ENCODE measurements around the gene ISM2. TPM values are rescaled to one million over a fixed set of nuclear protein-coding genes. Genes with fewer than 3 reads are reported as not detected.

Gene ISM2
- total RNA-seq, 3 donors from 2014 or later: 0.10 to 0.98 TPM; not detected in 1

GRCh38 chr14:77526266-77526665 is 27.6 kb upstream of the ISM2 start:
- ATAC-seq: no peak
- Histone ChIP-seq H3K9me3 (no peaks in the 10 kb centered on the region), H3K36me3 (ENCODE audit: low read depth) (no peaks in the 10 kb centered on the region), H3K4me1 (ENCODE audit: low read depth) (no peaks in the 10 kb centered on the region), H3K4me3 (no peak overlapping the region)
- intact Hi-C loops (cut with DNase I, micrococcal nuclease): no loop called here
- DNase-seq: no peak
- no peak for TF ChIP-seq CTCF (IDR thresholded peaks at IDR 0.05)

GRCh38 chr14:77524536-77524935 is 25.9 kb upstream of the ISM2 start:
- no peak overlapping the region for H3K4me3 ChIP-seq
- ATAC-seq (no peak), DNase-seq (no peak)
- no peak for TF ChIP-seq CTCF (IDR thresholded peaks at IDR 0.05)
- intact Hi-C loops (cut with DNase I, micrococcal nuclease): no loop called here
- no peaks in the 10 kb centered on the region for H3K4me1 ChIP-seq (ENCODE audit: low read depth)
- H3K36me3 ChIP-seq (ENCODE audit: low read depth): no peaks in the 10 kb centered on the region
- H3K9me3 ChIP-seq: no peaks in the 10 kb centered on the region

GRCh38 chr14:77523109-77523508 is 24.5 kb upstream of the ISM2 start:
- ATAC-seq (no peak), DNase-seq (no peak)
- TF ChIP-seq CTCF (IDR thresholded peaks at IDR 0.05): no peak
- H3K4me3 ChIP-seq: no peak overlapping the region
- intact Hi-C loops (cut with DNase I, micrococcal nuclease): no loop called here
- H3K4me1 ChIP-seq (ENCODE audit: low read depth): no peaks in the 10 kb centered on the region
- no peaks in the 10 kb centered on the region for H3K36me3 ChIP-seq (ENCODE audit: low read depth)
- H3K9me3 ChIP-seq: no peaks in the 10 kb centered on the region

GRCh38 chr14:77520555-77520954 is 21.9 kb upstream of the ISM2 start:
- no peak for ATAC-seq
- Histone ChIP-seq H3K36me3 (ENCODE audit: low read depth) (no peaks in the 10 kb centered on the region), H3K4me3 (no peak overlapping the region), H3K4me1 (ENCODE audit: low read depth) (no peaks in the 10 kb centered on the region), H3K9me3 (no peaks in the 10 kb centered on the region)
- intact Hi-C loops (cut with DNase I, micrococcal nuclease): no loop called here
- DNase-seq: no peak
- no peak for TF ChIP-seq CTCF (IDR thresholded peaks at IDR 0.05)

- ATAC-seq (no peak), DNase-seq (no peak)
- Histone ChIP-seq H3K9me3 (no peaks in the 10 kb centered on the region), H3K4me1 (ENCODE audit: low read depth) (no peaks in the 10 kb centered on the region), H3K4me3 (no peak overlapping the region), H3K36me3 (ENCODE audit: low read depth) (no peaks in the 10 kb centered on the region)
- TF ChIP-seq CTCF (IDR thresholded peaks at IDR 0.05): no peak
- intact Hi-C loops (cut with DNase I, micrococcal nuclease): no loop called here
Observed at GRCh38 chr14:77516126-77516525, 17.5 kb upstream of the ISM2 start.

- Histone ChIP-seq H3K36me3 (ENCODE audit: low read depth) (no peaks in the 10 kb centered on the region), H3K4me3 (no peak overlapping the region), H3K9me3 (no peaks in the 10 kb centered on the region), H3K4me1 (ENCODE audit: low read depth) (no peaks in the 10 kb centered on the region)
- TF ChIP-seq CTCF (IDR thresholded peaks at IDR 0.05): no peak
- ATAC-seq: no peak
- intact Hi-C loops (cut with DNase I, micrococcal nuclease): no loop called here
- no peak for DNase-seq
Observed at GRCh38 chr14:77511486-77512162, 13.0 kb upstream of the ISM2 start.

All from mucosa of descending colon (tissue), 3 donors.